NT2/D1 (cell line): Measurements from ENCODE around the gene GULP1.
"Not testable (repeated sequence)": the region's sequence is repeated elsewhere in the genome, so short reads cannot be mapped to it uniquely, and the experiment has no call there.

Source experiments
- DNase-seq: peaks from one replicate; pipeline ENCODE4 v3.0.0-alpha.2; 2011; ENCODE audit warnings: low read depth, low spot score
- H3K27me3 ChIP-seq: 2 replicates; pipeline ENCODE4 v1.6.0; 2011; ENCODE audit warnings: mild to moderate bottlenecking; ENCODE audit not compliant: insufficient read length, insufficient read depth
- H3K36me3 ChIP-seq: 2 replicates; pipeline ENCODE4 v1.6.1; 2011; ENCODE audit warnings: mild to moderate bottlenecking, low read length, mixed read lengths; ENCODE audit not compliant: insufficient read depth, insufficient read length
- H3K4me1 ChIP-seq: 2 replicates; pipeline ENCODE4 v1.5.1; 2011; ENCODE audit not compliant: insufficient read depth, insufficient read length
- H3K4me3 ChIP-seq: 2 replicates; pipeline ENCODE4 v1.5.1; 2011; ENCODE audit warnings: low read depth; ENCODE audit not compliant: insufficient read length
- H3K9ac ChIP-seq: 2 replicates; pipeline ENCODE4 v1.6.0; 2011; ENCODE audit warnings: low read depth; ENCODE audit not compliant: insufficient read length
- H3K9me3 ChIP-seq: 2 replicates; pipeline ENCODE4 v1.5.1; 2011; ENCODE audit warnings: mild to moderate bottlenecking, low read length; ENCODE audit not compliant: insufficient read depth
- SUZ12 ChIP-seq: IDR thresholded peaks from 2 replicates; pipeline ENCODE4 v1.6.1; 2011; ENCODE audit not compliant: insufficient read length, insufficient read depth; ENCODE audit errors: extremely low read depth
- YY1 ChIP-seq: IDR thresholded peaks from 2 replicates; pipeline ENCODE4 v1.6.1; 2011; ENCODE audit not compliant: insufficient read length, insufficient read depth
- ZNF274 ChIP-seq: IDR thresholded peaks from 2 replicates; pipeline ENCODE4 v1.6.1; 2011; ENCODE audit warnings: mild to moderate bottlenecking, low read depth, low read length

GULP1 gene

GRCh38 chr2:188279093-188279445 lies 12.6 kb upstream of the GULP1 start:
- Histone ChIP-seq H3K27me3 (no peaks in the 10 kb centered on the region), H3K4me3 (no peak overlapping the region), H3K4me1 (no peaks in the 10 kb centered on the region), H3K9ac (no peak overlapping the region), H3K36me3 (no peaks in the 10 kb centered on the region), H3K9me3 (0 out of 2 replicates have a peak, but pooled peaks cover 5% of the 10 kb centered on the region)
- no peak for TF ChIP-seq SUZ12
- no peak for TF ChIP-seq ZNF274
- DNase-seq = no peak

- DNase-seq = no peak
- no peak for TF ChIP-seq SUZ12
- TF ChIP-seq ZNF274 = no peak
- TF ChIP-seq YY1 = no peak
- H3K36me3 ChIP-seq = no peaks in the 10 kb centered on the region
- H3K9ac ChIP-seq = no peak overlapping the region
- H3K4me1 ChIP-seq = no peaks in the 10 kb centered on the region
- no peaks in the 10 kb centered on the region for H3K27me3 ChIP-seq
- H3K4me3 ChIP-seq = no peak overlapping the region
- 0 out of 2 replicates have a peak, but pooled peaks cover 7% of the 10 kb centered on the region for H3K9me3 ChIP-seq
Observed at GRCh38 chr2:188280811-188281222, 10.9 kb upstream of the GULP1 start.

- H3K4me1 ChIP-seq = no peaks in the 10 kb centered on the region
- H3K4me3 ChIP-seq = no peak overlapping the region
- H3K9ac ChIP-seq = no peak overlapping the region
- H3K9me3 ChIP-seq = 0 out of 2 replicates have a peak, but pooled peaks cover 7% of the 10 kb centered on the region
- no peaks in the 10 kb centered on the region for H3K36me3 ChIP-seq
- no peak for TF ChIP-seq SUZ12
- no peak for TF ChIP-seq ZNF274
- TF ChIP-seq YY1 = no peak
- no peak for DNase-seq
- no peaks in the 10 kb centered on the region for H3K27me3 ChIP-seq
Observed at GRCh38 chr2:188282907-188283306, 8.8 kb upstream of the GULP1 start.

- H3K9me3 ChIP-seq, H3K9ac ChIP-seq, H3K36me3 ChIP-seq, H3K4me1 ChIP-seq, DNase-seq, H3K4me3 ChIP-seq, H3K27me3 ChIP-seq: not testable (repeated sequence)
Observed at GRCh38 chr2:188284251-188284650, 7.4 kb upstream of the GULP1 start.

GRCh38 chr2:188285049-188285448 lies 6.6 kb upstream of the GULP1 start:
- 0 out of 2 replicates have a peak, but pooled peaks cover 7% of the 10 kb centered on the region for H3K9me3 ChIP-seq
- no peak for TF ChIP-seq ZNF274
- TF ChIP-seq YY1 = no peak
- TF ChIP-seq SUZ12 = no peak
- H3K27me3 ChIP-seq = no peaks in the 10 kb centered on the region
- H3K4me1 ChIP-seq = no peaks in the 10 kb centered on the region
- no peak for DNase-seq
- no peak overlapping the region for H3K9ac ChIP-seq
- H3K4me3 ChIP-seq = no peak overlapping the region
- no peaks in the 10 kb centered on the region for H3K36me3 ChIP-seq

- no peak for DNase-seq
- Histone ChIP-seq H3K4me3 (no peak overlapping the region), H3K4me1 (no peaks in the 10 kb centered on the region), H3K9me3 (0 out of 2 replicates have a peak, but pooled peaks cover 7% of the 10 kb centered on the region), H3K27me3 (peaks cover 3% of the 10 kb centered on the region), H3K36me3 (no peaks in the 10 kb centered on the region), H3K9ac (no peak overlapping the region)
- TF ChIP-seq SUZ12 = no peak
- no peak for TF ChIP-seq ZNF274
- TF ChIP-seq YY1 = no peak
Observed at GRCh38 chr2:188285774-188286173, 5.9 kb upstream of the GULP1 start.

- TF ChIP-seq SUZ12 = no peak
- TF ChIP-seq ZNF274 = no peak
- no peak for TF ChIP-seq YY1
- Histone ChIP-seq H3K9ac (peak overlapping the region; percentile 93), H3K27me3 (peaks cover 3% of the 10 kb centered on the region), H3K9me3 (no peaks in the 10 kb centered on the region), H3K4me3 (peak overlapping the region; percentile 87), H3K4me1 (no peaks in the 10 kb centered on the region), H3K36me3 (no peaks in the 10 kb centered on the region)
- DNase-seq = no peak
Observed at GRCh38 chr2:188291142-188291616, 495 bp upstream of the GULP1 start.
